Mammary epithelial cell (primary cell): Measurements from ENCODE around the gene ANGPTL1.

ENCODE experiments used
- EZH2 ChIP-seq: IDR thresholded peaks from 2 replicates; pipeline ENCODE4 v1.6.1; 2012; ENCODE audit warnings: low read length, inconsistent platforms, borderline replicate concordance
- TF ChIP-seq, protein P1 (sequence below), 2 donors: IDR thresholded peaks in 1 of 2; conservative IDR thresholded peaks in 1 of 2; 2 replicates each; pipeline ENCODE4 v1.5.1; 2011 to 2012; ENCODE audit warnings: inconsistent platforms in 2 of 2, low read length in 2 of 2, mild to moderate bottlenecking in 2 of 2, control low read depth in 1 of 2, low read depth in 1 of 2; ENCODE audit not compliant: insufficient read depth in 1 of 2; ENCODE audit errors: extremely low read depth in 1 of 2

DNA sequence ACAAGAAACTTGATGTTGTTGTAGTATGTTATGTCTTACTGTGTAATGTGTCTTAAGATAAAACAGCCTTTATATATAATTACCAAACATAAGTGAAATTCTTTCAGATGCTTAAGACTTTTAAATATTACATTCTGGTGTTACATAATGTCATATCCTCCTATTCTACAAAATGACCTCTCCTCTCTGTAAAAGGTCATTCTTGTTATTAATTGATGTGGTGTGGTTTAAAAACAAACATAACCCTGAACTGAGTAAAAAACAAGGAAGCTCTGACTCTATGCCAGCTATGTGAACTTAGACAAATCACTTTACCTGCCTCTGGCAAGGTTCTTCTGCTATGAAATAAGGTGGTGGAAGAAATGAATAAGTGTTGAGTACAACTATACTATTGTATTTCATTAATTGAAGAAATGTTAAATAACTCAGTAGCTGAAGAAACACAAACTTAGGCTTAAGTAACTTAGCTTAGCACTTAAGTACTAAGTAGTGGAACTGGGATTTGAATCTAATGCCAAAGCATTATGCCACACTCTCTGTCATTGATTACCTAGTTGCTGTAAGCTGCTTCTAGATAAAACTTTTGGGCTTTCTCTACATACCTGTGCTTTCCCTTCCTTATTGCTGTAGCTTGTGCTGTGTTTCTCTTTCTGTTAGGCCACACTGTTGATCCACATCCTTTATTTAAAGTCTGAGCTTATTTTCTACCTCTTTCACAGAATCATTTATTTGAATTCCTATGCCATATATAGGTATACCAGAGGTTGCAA lies 859 bp upstream of the ANGPTL1 start:
- TF ChIP-seq, protein P1, sequence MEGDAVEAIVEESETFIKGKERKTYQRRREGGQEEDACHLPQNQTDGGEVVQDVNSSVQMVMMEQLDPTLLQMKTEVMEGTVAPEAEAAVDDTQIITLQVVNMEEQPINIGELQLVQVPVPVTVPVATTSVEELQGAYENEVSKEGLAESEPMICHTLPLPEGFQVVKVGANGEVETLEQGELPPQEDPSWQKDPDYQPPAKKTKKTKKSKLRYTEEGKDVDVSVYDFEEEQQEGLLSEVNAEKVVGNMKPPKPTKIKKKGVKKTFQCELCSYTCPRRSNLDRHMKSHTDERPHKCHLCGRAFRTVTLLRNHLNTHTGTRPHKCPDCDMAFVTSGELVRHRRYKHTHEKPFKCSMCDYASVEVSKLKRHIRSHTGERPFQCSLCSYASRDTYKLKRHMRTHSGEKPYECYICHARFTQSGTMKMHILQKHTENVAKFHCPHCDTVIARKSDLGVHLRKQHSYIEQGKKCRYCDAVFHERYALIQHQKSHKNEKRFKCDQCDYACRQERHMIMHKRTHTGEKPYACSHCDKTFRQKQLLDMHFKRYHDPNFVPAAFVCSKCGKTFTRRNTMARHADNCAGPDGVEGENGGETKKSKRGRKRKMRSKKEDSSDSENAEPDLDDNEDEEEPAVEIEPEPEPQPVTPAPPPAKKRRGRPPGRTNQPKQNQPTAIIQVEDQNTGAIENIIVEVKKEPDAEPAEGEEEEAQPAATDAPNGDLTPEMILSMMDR (conservative IDR thresholded peaks at IDR 0.05 in 1 of 2, IDR thresholded peaks at IDR 0.05 in 1 of 2; ENCODE audit: extremely low read depth in 1 of 2, insufficient read depth in 1 of 2, low read depth in 1 of 2, low read length in 2 of 2) = no peak
- no peak for TF ChIP-seq EZH2
